SU-DHL-6 (cell line): ENCODE measurements around the gene AURKAIP1.

Source experiments
- H2AFZ ChIP-seq: fragments of 200-600 bp; sonication (generic); 2 replicates; pipeline ENCODE4 v1.6.1; 2014; ENCODE audit warnings: low read depth, mild to moderate bottlenecking, moderate library complexity, mixed read lengths, antibody characterized with exemption, low read length; ENCODE audit not compliant: severe bottlenecking
- H3F3A ChIP-seq: fragments of 200-600 bp; shearing (Covaris generic); 2 replicates; pipeline ENCODE4 v1.6.0; 2016; ENCODE audit warnings: antibody characterized with exemption, mild to moderate bottlenecking; ENCODE audit not compliant: insufficient read depth
- H3K27ac ChIP-seq: fragments of 200-600 bp; sonication (generic); 2 replicates; pipeline ENCODE4 v1.5.1; 2016; ENCODE audit warnings: low read depth, mild to moderate bottlenecking, low read length, moderate library complexity, mixed read lengths
- H3K27me3 ChIP-seq: fragments of 200-600 bp; sonication (generic), shearing (Covaris generic); 2 replicates; pipeline ENCODE4 v1.6.0; 2014; ENCODE audit warnings: mild to moderate bottlenecking, low read length
- H3K36me3 ChIP-seq: fragments of 200-600 bp; sonication (generic); 2 replicates; pipeline ENCODE4 v1.6.1; 2014; ENCODE audit warnings: mild to moderate bottlenecking, low read length, mixed read lengths
- H3K4me2 ChIP-seq: fragments of 300-600, 200-600 bp; shearing (Covaris generic), sonication (generic); 2 replicates; pipeline ENCODE4 v1.6.0; 2014; ENCODE audit warnings: low read length, low read depth, mild to moderate bottlenecking; ENCODE audit not compliant: poor library complexity, severe bottlenecking
- H3K4me3 ChIP-seq: fragments of 200-600 bp; sonication (generic); 2 replicates; pipeline ENCODE4 v1.5.1; 2014; ENCODE audit warnings: antibody characterized with exemption, low read length, mild to moderate bottlenecking, mixed read lengths; ENCODE audit not compliant: insufficient read depth, poor library complexity, severe bottlenecking
- H3K79me2 ChIP-seq: fragments of 200-600 bp; sonication (generic); 2 replicates; pipeline ENCODE4 v1.6.1; 2014; ENCODE audit warnings: mild to moderate bottlenecking, low read length, moderate library complexity; ENCODE audit not compliant: insufficient read depth
- H3K9ac ChIP-seq: fragments of 200-600 bp; sonication (generic); 2 replicates; pipeline ENCODE4 v1.7.0; 2014; ENCODE audit warnings: mild to moderate bottlenecking, low read length
- H3K9me2 ChIP-seq: fragments of 200-600 bp; sonication (generic); replicated peaks from 2 replicates; pipeline ENCODE4 v1.6.1; 2014; ENCODE audit warnings: low read length; ENCODE audit not compliant: insufficient read depth
- H3K9me3 ChIP-seq: fragments of 200-600 bp; sonication (generic); 2 replicates; pipeline ENCODE4 v1.6.1; 2014; ENCODE audit warnings: low read length, mixed read lengths; ENCODE audit not compliant: insufficient read depth
- H4K20me1 ChIP-seq: fragments of 200-600 bp; sonication (generic); 2 replicates; pipeline ENCODE4 v1.6.1; 2014; ENCODE audit warnings: low read depth, mild to moderate bottlenecking, antibody characterized with exemption, low read length, moderate library complexity, mixed read lengths
- EZH2phosphoT487 ChIP-seq: fragments of 200-600 bp; sonication (generic), shearing (Covaris generic); conservative IDR thresholded peaks from 2 replicates; pipeline ENCODE4 v1.6.1; 2018; ENCODE audit warnings: mild to moderate bottlenecking, antibody characterized with exemption, low read length, moderate library complexity, mixed read lengths
- TF ChIP-seq, protein P1 (sequence below): fragments of 200-600 bp; sonication (generic); IDR thresholded peaks from one replicate; pipeline ENCODE4 v1.5.1; 2017; ENCODE audit warnings: antibody characterized with exemption, mild to moderate bottlenecking, low read length, moderate library complexity; ENCODE audit not compliant: insufficient read depth, poor library complexity, severe bottlenecking

AURKAIP1 gene

DNA sequence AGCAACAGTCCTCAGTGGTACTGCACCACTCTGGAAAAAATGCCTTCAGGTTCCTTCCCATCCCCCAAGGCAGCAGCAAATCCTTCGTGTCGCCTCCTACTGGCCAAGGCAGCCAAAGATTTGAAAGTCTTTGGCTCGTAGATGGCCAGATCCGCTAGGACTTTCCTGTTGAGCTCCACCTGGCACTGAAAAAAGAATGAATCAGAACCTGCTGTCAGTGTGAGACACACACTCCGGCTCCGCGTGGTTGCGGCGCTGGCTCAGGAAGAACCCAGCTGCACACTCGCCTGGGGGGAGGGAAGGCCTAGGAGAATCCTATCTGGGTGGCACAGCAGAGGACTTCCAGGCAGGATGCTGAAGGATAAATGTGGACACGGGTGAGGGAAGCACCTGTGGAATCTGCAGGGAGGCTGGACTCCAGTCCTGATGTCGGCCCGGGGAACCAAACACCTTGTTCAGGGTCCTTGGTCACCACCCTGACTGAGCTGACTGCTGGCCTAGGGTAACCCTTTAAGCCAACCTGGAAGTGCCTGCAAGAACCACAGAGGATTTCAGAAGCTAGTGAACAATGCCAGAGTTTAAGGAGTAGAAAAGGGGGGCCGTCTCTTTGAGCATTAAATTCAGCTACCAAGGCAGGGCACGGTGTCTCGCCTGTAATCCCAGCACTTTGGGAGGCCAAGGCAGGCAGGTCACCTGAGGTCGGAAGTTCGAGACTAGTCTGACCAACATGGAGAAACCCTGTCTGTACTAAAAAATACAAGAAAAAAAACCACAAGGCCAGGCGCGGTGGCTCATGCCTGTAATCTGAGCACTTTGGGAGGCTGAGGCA, 27.3 kb upstream of the AURKAIP1 start:
- H3K9ac ChIP-seq, result no peak overlapping the region
- no peak overlapping the region for H3K4me2 ChIP-seq
- H4K20me1 ChIP-seq, result no peaks in the 10 kb centered on the region
- H3K36me3 ChIP-seq, result peaks cover 11% of the 10 kb centered on the region; the same call in 1 of the 2 replicates
- no peak overlapping the region for H3K27ac ChIP-seq
- no peaks in the 10 kb centered on the region for H3K9me3 ChIP-seq
- H3F3A ChIP-seq, result peaks cover 19% of the 10 kb centered on the region; the same call in 1 of the 2 replicates
- no peaks in the 10 kb centered on the region for H3K27me3 ChIP-seq
- H3K9me2 ChIP-seq, result no peaks in the 10 kb centered on the region
- TF ChIP-seq EZH2phosphoT487, result no peak
- TF ChIP-seq, protein P1, sequence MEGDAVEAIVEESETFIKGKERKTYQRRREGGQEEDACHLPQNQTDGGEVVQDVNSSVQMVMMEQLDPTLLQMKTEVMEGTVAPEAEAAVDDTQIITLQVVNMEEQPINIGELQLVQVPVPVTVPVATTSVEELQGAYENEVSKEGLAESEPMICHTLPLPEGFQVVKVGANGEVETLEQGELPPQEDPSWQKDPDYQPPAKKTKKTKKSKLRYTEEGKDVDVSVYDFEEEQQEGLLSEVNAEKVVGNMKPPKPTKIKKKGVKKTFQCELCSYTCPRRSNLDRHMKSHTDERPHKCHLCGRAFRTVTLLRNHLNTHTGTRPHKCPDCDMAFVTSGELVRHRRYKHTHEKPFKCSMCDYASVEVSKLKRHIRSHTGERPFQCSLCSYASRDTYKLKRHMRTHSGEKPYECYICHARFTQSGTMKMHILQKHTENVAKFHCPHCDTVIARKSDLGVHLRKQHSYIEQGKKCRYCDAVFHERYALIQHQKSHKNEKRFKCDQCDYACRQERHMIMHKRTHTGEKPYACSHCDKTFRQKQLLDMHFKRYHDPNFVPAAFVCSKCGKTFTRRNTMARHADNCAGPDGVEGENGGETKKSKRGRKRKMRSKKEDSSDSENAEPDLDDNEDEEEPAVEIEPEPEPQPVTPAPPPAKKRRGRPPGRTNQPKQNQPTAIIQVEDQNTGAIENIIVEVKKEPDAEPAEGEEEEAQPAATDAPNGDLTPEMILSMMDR, result peak; percentile 46
- peaks cover 62% of the 10 kb centered on the region for H3K79me2 ChIP-seq
- H3K4me3 ChIP-seq, result no peak overlapping the region
- no peak overlapping the region for H2AFZ ChIP-seq

DNA sequence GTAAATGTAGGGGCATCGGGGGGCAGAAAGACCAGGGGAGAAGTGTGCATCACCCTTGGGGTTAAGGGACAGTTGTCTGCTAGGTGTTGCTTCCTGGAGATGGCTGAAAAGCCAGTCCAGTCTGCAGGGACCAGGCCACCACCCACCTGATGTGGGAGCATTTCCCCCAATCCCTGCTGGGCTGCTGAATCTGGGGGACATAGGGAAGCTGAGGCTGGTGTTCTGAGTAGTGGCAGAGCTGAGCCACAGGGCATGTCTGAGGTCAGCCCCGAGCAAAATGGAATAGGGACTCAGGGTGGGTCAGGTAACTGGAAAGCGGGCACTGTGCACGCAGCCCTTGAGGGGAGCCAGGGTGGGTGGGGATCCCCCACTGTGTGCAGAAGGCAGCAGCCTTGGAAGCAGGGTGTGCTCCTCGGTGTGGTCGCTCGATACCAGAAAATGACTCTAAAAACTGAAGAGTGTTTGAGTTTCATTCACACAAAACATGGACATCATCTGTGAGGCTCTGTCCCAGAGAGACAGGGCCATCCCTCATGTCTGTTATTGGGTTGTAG, 26.5 kb upstream of the AURKAIP1 start:
- Histone ChIP-seq H3K36me3 (peaks cover 14% of the 10 kb centered on the region; the same call in 1 of the 2 replicates), H3F3A (peaks cover 19% of the 10 kb centered on the region; the same call in 1 of the 2 replicates), H4K20me1 (no peaks in the 10 kb centered on the region), H3K4me2 (peak overlapping the region; percentile 81), H3K9ac (peak overlapping the region; percentile 96; the same call in 1 of the 2 replicates), H3K79me2 (peaks cover 61% of the 10 kb centered on the region), H3K9me2 (no peaks in the 10 kb centered on the region), H3K27ac (no peak overlapping the region), H3K27me3 (no peaks in the 10 kb centered on the region), H3K4me3 (no peak overlapping the region), H2AFZ (no peak overlapping the region), H3K9me3 (no peaks in the 10 kb centered on the region)
- TF ChIP-seq, protein P1, result no peak
- TF ChIP-seq EZH2phosphoT487, result no peak

DNA sequence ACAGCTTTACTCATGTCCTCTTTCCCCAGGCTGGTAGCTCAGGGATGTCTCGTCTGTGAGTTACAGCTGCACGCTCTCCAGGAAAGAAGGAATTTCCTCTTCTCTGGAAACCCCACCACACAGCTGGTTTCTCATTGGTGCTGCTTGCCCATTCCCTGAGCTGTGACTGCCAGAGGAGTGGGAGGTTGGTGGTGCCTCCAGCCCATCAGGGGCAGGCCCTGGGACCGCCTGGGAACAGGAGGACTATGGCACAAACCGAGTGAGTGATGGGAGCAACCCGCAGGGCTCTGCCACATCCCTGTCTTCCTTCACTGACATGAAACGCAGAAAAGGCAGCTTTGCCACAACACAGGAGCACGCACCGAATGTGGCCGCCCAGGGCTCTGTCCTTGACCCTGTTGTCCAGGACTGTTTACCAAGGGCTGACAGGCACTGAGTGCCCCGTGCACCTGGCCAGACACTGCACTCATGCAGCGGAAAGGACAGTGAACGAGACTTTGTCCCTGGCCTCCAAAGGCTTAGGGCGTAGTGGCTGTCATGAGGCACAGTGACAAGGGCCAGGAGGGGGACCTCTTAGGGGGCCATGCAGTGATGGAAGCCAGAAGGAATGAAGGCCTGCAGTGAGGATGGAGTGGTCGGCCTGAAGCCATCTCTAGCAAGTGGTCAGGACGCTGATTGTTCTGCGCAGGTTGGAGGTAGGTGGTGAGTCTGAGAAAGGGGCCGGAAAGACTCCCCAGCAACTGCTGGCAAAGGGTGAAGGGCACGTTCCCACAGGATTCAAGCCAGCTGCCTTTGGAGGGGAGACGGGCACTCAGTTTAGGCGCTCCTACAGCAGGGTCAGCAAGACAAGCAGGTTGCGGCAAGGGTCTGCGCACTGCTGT, 25.8 kb upstream of the AURKAIP1 start:
- peak overlapping the region; percentile 96 for H3K9ac ChIP-seq
- H3K27me3 ChIP-seq, result no peaks in the 10 kb centered on the region
- no peaks in the 10 kb centered on the region; the same call in 1 of the 2 replicates for H4K20me1 ChIP-seq
- no peak overlapping the region for H2AFZ ChIP-seq
- no peaks in the 10 kb centered on the region for H3K9me2 ChIP-seq
- no peak overlapping the region for H3K27ac ChIP-seq
- peak overlapping the region; percentile 93 for H3K4me3 ChIP-seq
- peaks cover 14% of the 10 kb centered on the region; the same call in 1 of the 2 replicates for H3K36me3 ChIP-seq
- TF ChIP-seq EZH2phosphoT487, result no peak
- TF ChIP-seq, protein P1, result no peak
- H3K9me3 ChIP-seq, result no peaks in the 10 kb centered on the region
- H3K4me2 ChIP-seq, result peak overlapping the region; percentile 81
- H3F3A ChIP-seq, result peaks cover 19% of the 10 kb centered on the region; the same call in 1 of the 2 replicates
- H3K79me2 ChIP-seq, result peaks cover 54% of the 10 kb centered on the region
